Measurements from ENCODE around the gene RAI1. TPM values are rescaled to one million over a fixed set of nuclear protein-coding genes. Genes with fewer than 3 reads are reported as not detected.

The RAI1 gene
- total and polyA plus RNA-seq, 2 of the 8 experiments (the other 6 are each of a cell fraction or from before 2014, with no cell fraction given) = 0.39 to 1.2 TPM

GRCh38 chr17:17724307-17725010 is 43.2 kb downstream of the RAI1 start:
- no peak for FAIRE-seq
- no peak overlapping the region for H2AFZ ChIP-seq (ENCODE audit: low read length)
- no peak overlapping the region for H2BK120ac ChIP-seq (replicated peaks; ENCODE audit: low read depth, low read length)
- no peak overlapping the region; a peak in 1 of 7 replicates for H3K9ac ChIP-seq (replicated peaks in 1 of 4; ENCODE audit: extremely low read depth in 1 of 4, low read depth in 3 of 4, low read length in 3 of 4)
- peaks cover 0 to 3% (median 0%) of the 10 kb centered on the region in 4 experiments; a peak in 1 of 8 replicates for H3K36me3 ChIP-seq (ENCODE audit: control insufficient read depth in 2 of 4, insufficient read depth in 4 of 4, low read length in 3 of 4)
- H4K5ac ChIP-seq (ENCODE audit: insufficient read length, low read depth, low read length) = no peak overlapping the region
- H2BK12ac ChIP-seq (ENCODE audit: low read depth, low read length) = no peak overlapping the region
- 1% methylated on average over 38 of the region's 53 CpGs; no CpG with 5 or more reads in 1 of the 2 experiments for WGBS, 2 experiments (ENCODE audit: extremely low coverage in 1 of 2, insufficient coverage in 1 of 2, insufficient read length in 1 of 2, insufficient replicate concordance in 2 of 2, low coverage in 1 of 2, low lambda C conversion rate in 2 of 2, missing lambda C conversion rate in 1 of 2)
- H3K4me1 ChIP-seq (replicated peaks in 1 of 4; ENCODE audit: control insufficient read depth in 3 of 4, insufficient read depth in 4 of 4, low read length in 3 of 4) = peaks cover 0 to 29% (median 17%) of the 10 kb centered on the region in 4 experiments; a peak in 6 of 7 replicates
- H3K27ac ChIP-seq (ENCODE audit: low read depth, low read length) = no peak overlapping the region
- peaks cover 19 to 38% of the 10 kb centered on the region in 2 experiments for H4K20me1 ChIP-seq (replicated peaks in 1 of 2; ENCODE audit: control insufficient read depth in 1 of 2, insufficient read depth in 2 of 2, low read length in 2 of 2)
- peaks cover 7% of the 10 kb centered on the region; the same call in 1 of the 2 replicates for H3K23me2 ChIP-seq (ENCODE audit: low read depth, low read length)
- H4K91ac ChIP-seq (replicated peaks; ENCODE audit: insufficient read length, low read length) = no peak overlapping the region
- H2BK20ac ChIP-seq (ENCODE audit: low read length) = no peak overlapping the region
- H3K4ac ChIP-seq (replicated peaks; ENCODE audit: insufficient read length, low read depth, low read length) = no peak overlapping the region
- ChIA-PET POLR2A (ENCODE audit: partially characterized antibody) (interaction anchor here (0.8 to 2.1 kb wide), 8 partner anchors 13 to 113 kb away, joined by 3 to 6 read pairs (median 4); no protein-coding TSS in a partner anchor), CTCF (ENCODE audit: partially characterized antibody) (interaction anchor here (1.2 to 1.4 kb wide), 2 partner anchors 22 to 43 kb away, joined by 3 to 4 read pairs; no protein-coding TSS in a partner anchor)
- peaks cover 83 to 99% (median 96%) of the 10 kb centered on the region in 4 experiments for H3K27me3 ChIP-seq (replicated peaks in 1 of 4; ENCODE audit: control insufficient read depth in 3 of 4, extremely low read depth in 1 of 4, insufficient read depth in 3 of 4, low read length in 3 of 4)
- no peak overlapping the region for H3K14ac ChIP-seq (ENCODE audit: insufficient read length)
- no peak overlapping the region for H2AK5ac ChIP-seq (ENCODE audit: low read depth, low read length)
- TF ChIP-seq CTBP2 (IDR thresholded peaks at IDR 0.05; ENCODE audit: borderline replicate concordance, insufficient read depth, insufficient read length, low read length) (peak; percentile 86), KDM4A (IDR thresholded peaks at IDR 0.05; ENCODE audit: low read depth, low read length, severe bottlenecking) (peak; percentile 31), EGR1 (IDR thresholded peaks at IDR 0.05; ENCODE audit: borderline replicate concordance, low read depth, low read length) (peak; percentile 69)
- TF ChIP-seq, protein P1, sequence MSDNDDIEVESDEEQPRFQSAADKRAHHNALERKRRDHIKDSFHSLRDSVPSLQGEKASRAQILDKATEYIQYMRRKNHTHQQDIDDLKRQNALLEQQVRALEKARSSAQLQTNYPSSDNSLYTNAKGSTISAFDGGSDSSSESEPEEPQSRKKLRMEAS (IDR thresholded peaks at IDR 0.05) = no peak
- H4K8ac ChIP-seq (ENCODE audit: extremely low read depth, insufficient read depth, low read length) = peak overlapping the region; percentile 53; the same call in 1 of the 2 replicates
- no peaks in the 10 kb centered on the region for H3K79me2 ChIP-seq (ENCODE audit: control insufficient read depth in 1 of 2, insufficient read depth in 2 of 2, low read length in 2 of 2)
- no peak overlapping the region for H2BK15ac ChIP-seq (ENCODE audit: low read length)
- H3K4me2 ChIP-seq (ENCODE audit: insufficient read depth in 1 of 2, low read depth in 2 of 2, low read length in 2 of 2) = peak overlapping the region; percentile 80 to 99
- no peak overlapping the region for H3K23ac ChIP-seq (ENCODE audit: insufficient read length)
- H3K9me3 ChIP-seq (ENCODE audit: insufficient read depth in 2 of 2, low read depth in 1 of 2, low read length in 1 of 2) = no peaks in the 10 kb centered on the region
- no peaks in the 10 kb centered on the region for H3K79me1 ChIP-seq (ENCODE audit: low read depth, low read length)
- peak overlapping the region; percentile 46 to 68 (median 56) for H3K4me3 ChIP-seq (ENCODE audit: extremely low read depth in 1 of 4, insufficient read depth in 2 of 4, low read depth in 3 of 4, low read length in 4 of 4)
- 0 out of 2 replicates have a peak overlapping the region, but pooled peaks have one; percentile 15 for H3K18ac ChIP-seq (ENCODE audit: extremely low read depth, low read length)
- H3K56ac ChIP-seq (replicated peaks; ENCODE audit: insufficient read length, low read depth, low read length) = no peak overlapping the region
- peak in 1 of 2 experiments; percentile 81 for DNase-seq (ENCODE audit: low read depth in 1 of 2, low spot score in 2 of 2)
- no peak overlapping the region for H2BK5ac ChIP-seq (ENCODE audit: low read depth, low read length)

Measured in H1 (cell line).